Measurements from ENCODE around the gene GPX3. TPM values are rescaled to one million over a fixed set of nuclear protein-coding genes. Genes with fewer than 3 reads are reported as not detected.

GPX3 gene
- total RNA-seq, 4 donors from 2014 or later = 5,296 to 11,485 (median 6,898) TPM

GRCh38 chr5:151063142-151063989 lies 43.0 kb downstream of the GPX3 start:
- ATAC-seq (ENCODE audit: low FRiP score) (peak; percentile 38), DNase-seq (ENCODE audit: low spot score) (no peak)
- TF ChIP-seq, protein P1, sequence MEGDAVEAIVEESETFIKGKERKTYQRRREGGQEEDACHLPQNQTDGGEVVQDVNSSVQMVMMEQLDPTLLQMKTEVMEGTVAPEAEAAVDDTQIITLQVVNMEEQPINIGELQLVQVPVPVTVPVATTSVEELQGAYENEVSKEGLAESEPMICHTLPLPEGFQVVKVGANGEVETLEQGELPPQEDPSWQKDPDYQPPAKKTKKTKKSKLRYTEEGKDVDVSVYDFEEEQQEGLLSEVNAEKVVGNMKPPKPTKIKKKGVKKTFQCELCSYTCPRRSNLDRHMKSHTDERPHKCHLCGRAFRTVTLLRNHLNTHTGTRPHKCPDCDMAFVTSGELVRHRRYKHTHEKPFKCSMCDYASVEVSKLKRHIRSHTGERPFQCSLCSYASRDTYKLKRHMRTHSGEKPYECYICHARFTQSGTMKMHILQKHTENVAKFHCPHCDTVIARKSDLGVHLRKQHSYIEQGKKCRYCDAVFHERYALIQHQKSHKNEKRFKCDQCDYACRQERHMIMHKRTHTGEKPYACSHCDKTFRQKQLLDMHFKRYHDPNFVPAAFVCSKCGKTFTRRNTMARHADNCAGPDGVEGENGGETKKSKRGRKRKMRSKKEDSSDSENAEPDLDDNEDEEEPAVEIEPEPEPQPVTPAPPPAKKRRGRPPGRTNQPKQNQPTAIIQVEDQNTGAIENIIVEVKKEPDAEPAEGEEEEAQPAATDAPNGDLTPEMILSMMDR (IDR thresholded peaks at IDR 0.05) = no peak

GRCh38 chr5:151064916-151065499 lies 44.6 kb downstream of the GPX3 start:
- no peak for DNase-seq (ENCODE audit: low spot score)
- ATAC-seq (ENCODE audit: low FRiP score) = no peak
- TF ChIP-seq, protein P1 (IDR thresholded peaks at IDR 0.05) = no peak

DNA sequence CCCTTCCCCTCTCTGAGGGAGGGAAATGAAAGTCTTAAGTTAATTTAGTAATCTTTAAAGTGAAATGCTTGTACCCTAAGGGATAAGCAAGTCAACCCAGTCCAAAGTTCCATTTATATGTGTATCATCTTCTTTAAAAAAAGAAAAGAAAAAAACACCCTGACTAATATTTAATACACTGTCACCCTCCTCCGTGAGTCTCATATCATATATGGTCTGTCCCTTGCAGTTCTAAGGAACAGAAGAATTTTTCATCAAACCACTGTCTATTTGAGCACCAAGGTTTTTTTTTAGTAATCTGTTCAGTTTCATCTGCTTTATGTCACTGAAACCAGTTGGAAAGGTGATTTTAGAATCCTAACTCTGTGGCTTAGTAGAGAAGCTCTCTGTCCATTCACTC lies 45.2 kb downstream of the GPX3 start:
- TF ChIP-seq, protein P1 (IDR thresholded peaks at IDR 0.05) = no peak
- ATAC-seq (ENCODE audit: low FRiP score) = no peak

DNA sequence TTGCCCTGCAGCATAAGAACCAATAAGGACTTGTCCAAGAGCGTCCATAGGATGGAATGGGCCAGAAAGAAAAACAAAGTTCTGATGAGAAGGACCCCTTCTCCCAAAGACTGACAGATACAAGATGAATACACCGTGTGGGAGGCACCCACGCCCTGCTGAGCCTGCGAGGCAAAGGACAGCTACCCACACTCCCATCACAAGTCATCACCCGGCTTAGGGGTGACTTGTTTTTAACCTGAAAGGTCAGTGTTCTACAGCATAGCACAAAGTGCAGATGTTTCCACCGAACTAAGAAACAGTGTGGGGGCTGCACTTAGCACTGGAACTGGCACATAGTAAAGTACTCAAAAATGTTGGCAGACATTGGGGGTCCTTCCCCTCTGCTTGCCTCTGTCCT lies 46.5 kb downstream of the GPX3 start:
- DNase-seq (ENCODE audit: low spot score) = no peak
- no peak for ATAC-seq (ENCODE audit: low FRiP score)
- TF ChIP-seq, protein P1 (IDR thresholded peaks at IDR 0.05) = no peak

More for the DNA sequence above, 45.2 kb downstream of the GPX3 start:
- no peak for DNase-seq (ENCODE audit: low spot score)

DNA sequence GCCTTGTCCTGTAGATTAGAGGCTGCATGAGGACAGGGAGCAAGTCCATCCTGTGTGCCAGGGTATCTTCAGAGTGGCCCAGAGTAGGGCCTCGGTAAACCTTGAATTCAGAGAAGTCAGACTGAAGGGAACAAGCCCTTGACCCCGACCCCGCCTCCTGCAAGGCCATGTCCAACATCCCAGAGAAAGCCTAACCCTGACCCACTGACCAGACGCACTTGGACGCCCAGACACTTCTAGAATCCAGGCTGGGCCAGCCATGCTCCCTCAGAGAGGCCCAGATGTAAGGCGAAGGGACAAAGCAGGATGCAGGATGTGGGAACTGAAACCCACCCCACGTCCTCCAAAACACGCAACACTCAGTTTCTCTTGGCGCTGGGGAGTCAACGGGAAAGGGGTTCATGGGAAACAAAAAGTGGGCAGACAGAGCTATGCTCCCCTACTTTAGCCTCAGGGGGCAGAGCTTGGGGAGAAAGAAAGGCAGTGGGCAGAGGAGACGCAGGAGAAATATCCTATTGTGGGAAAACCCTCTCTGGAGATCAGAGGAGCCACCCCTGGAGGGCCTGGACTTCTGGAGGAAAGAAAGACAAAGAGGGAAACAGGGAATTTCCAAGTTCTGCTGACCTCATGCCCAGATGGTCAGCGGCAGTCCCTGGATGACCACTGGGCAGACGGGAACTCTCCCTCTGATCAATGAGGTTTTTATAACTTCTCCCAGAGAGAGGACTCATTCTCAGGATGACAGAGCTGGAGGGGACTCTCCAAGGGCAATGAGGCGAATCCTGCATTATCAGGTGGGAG lies 47.4 kb downstream of the GPX3 start:
- no peak for ATAC-seq (ENCODE audit: low FRiP score)
- TF ChIP-seq, protein P1 (IDR thresholded peaks at IDR 0.05) = no peak
- no peak for DNase-seq (ENCODE audit: low spot score)

DNA sequence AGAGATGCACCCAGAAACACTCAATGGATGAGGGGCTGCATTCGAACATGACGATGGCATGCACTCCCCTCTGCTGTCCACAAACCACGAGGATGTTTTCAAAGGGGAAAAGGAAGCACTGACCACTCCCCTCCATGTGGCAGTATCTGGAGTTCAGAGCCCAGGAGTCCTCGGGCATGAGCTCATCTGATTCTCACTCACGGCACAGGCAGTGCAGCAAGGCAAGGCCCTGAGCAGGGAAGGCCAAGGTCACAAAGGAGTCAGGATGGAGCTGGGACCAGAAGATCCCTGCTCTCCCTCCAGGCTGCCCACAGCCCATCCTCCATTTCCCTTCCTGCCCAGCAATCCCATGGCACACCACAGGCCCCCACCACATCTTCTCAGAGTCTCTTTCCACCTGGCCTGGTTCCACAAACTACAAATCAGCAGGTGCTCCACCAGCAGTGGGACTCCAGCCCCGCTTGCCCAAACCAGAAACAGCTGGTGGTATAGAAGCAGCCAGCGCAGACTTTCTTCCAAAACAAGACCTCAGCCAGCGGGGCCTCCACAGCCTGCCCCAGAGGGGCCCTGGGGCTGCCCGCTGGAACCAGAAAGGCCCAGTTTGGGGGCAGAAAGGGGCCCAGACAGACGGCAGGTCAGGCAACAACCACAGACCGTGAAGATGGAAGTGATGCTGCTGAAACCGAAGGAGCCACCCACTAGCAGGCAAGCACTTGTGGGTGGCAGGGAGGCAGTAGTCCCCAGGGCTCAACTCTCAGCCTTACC lies 48.2 kb downstream of the GPX3 start:
- DNase-seq (ENCODE audit: low spot score) (no peak), ATAC-seq (ENCODE audit: low FRiP score) (no peak)
- TF ChIP-seq, protein P1 (IDR thresholded peaks at IDR 0.05) = no peak
